HepG2 (cell line): ENCODE results near the gene KANK3. TPM values are rescaled to one million over a fixed set of nuclear protein-coding genes. Genes with fewer than 3 reads are reported as not detected.

ENCODE experiments used
- BRD4 ChIP-seq: sonication (generic); formaldehyde crosslinking; IDR thresholded peaks from 2 replicates; pipeline ENCODE4 v1.4.0; 2020; ENCODE audit warnings: missing genetic modification reagents
- ETS1 ChIP-seq: sonication (generic); formaldehyde crosslinking; IDR thresholded peaks from 2 replicates; pipeline ENCODE4 v1.4.0; 2020; ENCODE audit warnings: missing genetic modification reagents
- ETV5 ChIP-seq: IDR thresholded peaks from 2 replicates; pipeline ENCODE4 v1.6.1; 2018; ENCODE audit warnings: missing biosample characterization, missing genetic modification reagents, inconsistent platforms, borderline replicate concordance
- FOXA1 ChIP-seq, 2 experiments: fragments of 450-650 bp in 1 of 2; sonication (generic) in 1 of 2; formaldehyde crosslinking in 1 of 2; IDR thresholded peaks; 2 replicates each; pipeline versions ENCODE4 v1.4.0 to v1.6.1; 2016 to 2020; ENCODE audit warnings: missing genetic modification reagents in 1 of 2
- HDAC2 ChIP-seq: sonication (generic); formaldehyde crosslinking; IDR thresholded peaks from 2 replicates; pipeline ENCODE4 v1.4.0; 2020; ENCODE audit warnings: missing genetic modification reagents
- HIVEP1 ChIP-seq: sonication (generic); formaldehyde crosslinking; IDR thresholded peaks from 2 replicates; pipeline ENCODE4 v1.4.0; 2020; ENCODE audit warnings: mild to moderate bottlenecking, missing genetic modification reagents
- MAFF ChIP-seq: IDR thresholded peaks from 2 replicates; pipeline ENCODE4 v1.6.1; 2011; ENCODE audit warnings: low read depth, low read length, improper control_type of control experiment
- MAFG ChIP-seq: sonication (generic); formaldehyde crosslinking; IDR thresholded peaks from 2 replicates; pipeline ENCODE4 v1.5.1; 2020; ENCODE audit warnings: mild to moderate bottlenecking, missing genetic modification reagents
- MEF2D ChIP-seq: sonication (generic); formaldehyde crosslinking; IDR thresholded peaks from 2 replicates; pipeline ENCODE4 v1.5.1; 2020; ENCODE audit warnings: mild to moderate bottlenecking, missing genetic modification reagents
- NCOA5 ChIP-seq: sonication (generic); formaldehyde crosslinking; IDR thresholded peaks from 2 replicates; pipeline ENCODE4 v1.4.0; 2020; ENCODE audit warnings: missing genetic modification reagents
- ONECUT2 ChIP-seq: sonication (generic); formaldehyde crosslinking; IDR thresholded peaks from 2 replicates; pipeline ENCODE4 v1.4.0; 2020; ENCODE audit warnings: missing genetic modification reagents
- POLR2A ChIP-seq, 2 experiments: IDR thresholded peaks; 2 replicates each; pipeline ENCODE4 v1.6.1; 2011; ENCODE audit warnings: low read depth in 2 of 2, low read length in 2 of 2, mild to moderate bottlenecking in 1 of 2, moderate library complexity in 1 of 2; ENCODE audit not compliant: insufficient read depth in 1 of 2
- POLR2AphosphoS2 ChIP-seq: IDR thresholded peaks from 2 replicates; pipeline ENCODE4 v1.6.1; 2011; ENCODE audit warnings: low read depth, low read length, improper control_type of control experiment
- PRDM4 ChIP-seq: sonication (generic); formaldehyde crosslinking; IDR thresholded peaks from 2 replicates; pipeline ENCODE4 v1.9.0; 2021; ENCODE audit warnings: missing genetic modification reagents, borderline replicate concordance
- RCOR2 ChIP-seq: IDR thresholded peaks from 2 replicates; pipeline ENCODE4 v1.6.1; 2016; ENCODE audit warnings: missing biosample characterization, missing genetic modification reagents
- REXO4 ChIP-seq: sonication (generic); formaldehyde crosslinking; IDR thresholded peaks from 2 replicates; pipeline ENCODE4 v1.8.0; 2022; ENCODE audit warnings: missing genetic modification reagents, mild to moderate bottlenecking, borderline replicate concordance
- RORA ChIP-seq: sonication (generic); formaldehyde crosslinking; IDR thresholded peaks from 2 replicates; pipeline ENCODE4 v1.5.0; 2020; ENCODE audit warnings: mild to moderate bottlenecking, missing genetic modification reagents, moderate library complexity
- SUZ12 ChIP-seq: fragments of 150-350 bp; IDR thresholded peaks from 2 replicates; pipeline ENCODE4 v1.6.1; 2014; ENCODE audit warnings: low read depth, low read length
- THAP7 ChIP-seq: sonication (generic); formaldehyde crosslinking; IDR thresholded peaks from 2 replicates; pipeline ENCODE4 v1.8.1; 2023; ENCODE audit warnings: mild to moderate bottlenecking, missing genetic modification reagents
- TOPORS ChIP-seq: sonication (generic); formaldehyde crosslinking; IDR thresholded peaks from 2 replicates; pipeline ENCODE4 v1.8.0; 2023; ENCODE audit warnings: mild to moderate bottlenecking, missing genetic modification reagents
- ZNF232 ChIP-seq: sonication (generic); formaldehyde crosslinking; IDR thresholded peaks from 2 replicates; pipeline ENCODE4 v1.4.0; 2020; ENCODE audit warnings: missing genetic modification reagents, borderline replicate concordance
- ZNF253 ChIP-seq: sonication (generic); formaldehyde crosslinking; IDR thresholded peaks from 2 replicates; pipeline ENCODE4 v1.8.0; 2022; ENCODE audit warnings: mild to moderate bottlenecking, missing genetic modification reagents, borderline replicate concordance
- ZNF331 ChIP-seq: sonication (generic); formaldehyde crosslinking; IDR thresholded peaks from 2 replicates; pipeline ENCODE4 v1.4.0; 2020; ENCODE audit warnings: missing genetic modification reagents
- ZNF367 ChIP-seq: sonication (generic); formaldehyde crosslinking; IDR thresholded peaks from 2 replicates; pipeline ENCODE4 v1.4.0; 2020; ENCODE audit warnings: missing genetic modification reagents, borderline replicate concordance
- ZNF850 ChIP-seq: sonication (generic); formaldehyde crosslinking; conservative IDR thresholded peaks from 2 replicates; pipeline ENCODE4 v1.9.0; 2021; ENCODE audit warnings: mild to moderate bottlenecking, missing genetic modification reagents
- ZSCAN21 ChIP-seq: sonication (generic); formaldehyde crosslinking; IDR thresholded peaks from 2 replicates; pipeline ENCODE4 v1.8.0; 2022; ENCODE audit warnings: mild to moderate bottlenecking, missing genetic modification reagents, moderate library complexity, borderline replicate concordance
- polyA plus RNA-seq, 8 experiments: library from polyadenylated mRNA; depleted of rRNA in 3 of 8; stranded (reverse) in 7 of 8; unstranded in 1 of 8; fragments of >200 nt; fragmentation: Illumina TruSeq in 4 of 8; extraction: Trizol in 4 of 8; gene quantifications; 2 replicates each; pipeline versions ENCODE4 v1.2.1 to v1.2.3, GENCODE V29; 2011 to 2016; ENCODE audit warnings: low read depth in 4 of 8, missing spikeins in 1 of 8, mixed read lengths in 1 of 8; ENCODE audit not compliant: insufficient read depth in 1 of 8
- total RNA-seq, 5 experiments: library from RNA; depleted of rRNA; stranded (reverse); fragments of >200 nt; fragmentation: Illumina TruSeq; extraction: Trizol; gene quantifications; 2 replicates each; pipeline ENCODE4 v1.2.3, GENCODE V29; 2016; ENCODE audit warnings: low read depth in 1 of 5

KANK3 gene
- total and polyA plus RNA-seq, 2 of the 13 experiments (the other 11 are each of a cell fraction or from before 2014, with no cell fraction given) = 0.15 to 0.20 TPM

GRCh38 chr19:8307965-8308866, 34.8 kb downstream of the KANK3 start, which contains the start of gene CD320 (continued):
- TF ChIP-seq ETS1 (CRISPR knock-in tag) = 0 out of 2 replicates have a peak, but pooled peaks have one; percentile 76
- peak; percentile 91 for TF ChIP-seq ZNF232
- peak; percentile 67; the same call in 1 of the 2 replicates for TF ChIP-seq BRD4 (CRISPR knock-in tag)
- peak; percentile 85; the same call in 1 of the 2 replicates for TF ChIP-seq NCOA5 (CRISPR knock-in tag)
- no peak; the same call in 1 of the 2 replicates for TF ChIP-seq ZNF331 (CRISPR knock-in tag)
- TF ChIP-seq ONECUT2 = no peak
- peak; percentile 71 for TF ChIP-seq HIVEP1 (CRISPR knock-in tag)
- peak; percentile 79 for TF ChIP-seq TOPORS (CRISPR knock-in tag)
- TF ChIP-seq MEF2D = peak; percentile 73
- peak; percentile 93 for TF ChIP-seq ZSCAN21 (CRISPR knock-in tag)
- TF ChIP-seq REXO4 = peak; percentile 88
- 0 out of 2 replicates have a peak, but pooled peaks have one; percentile 74 for TF ChIP-seq ZNF850 (CRISPR knock-in tag)
- TF ChIP-seq PRDM4 (CRISPR knock-in tag) = no peak
- TF ChIP-seq ZNF253 (CRISPR knock-in tag) = peak; percentile 95; the same call in 1 of the 2 replicates
- no peak for TF ChIP-seq FOXA1 (IDR thresholded peaks at IDR 0.05)
- TF ChIP-seq FOXA1 (CRISPR knock-in tag; IDR thresholded peaks at IDR 0.05) = peak; percentile 7
- TF ChIP-seq ETV5 (CRISPR knock-in tag) = peak; percentile 29; the same call in 1 of the 2 replicates
- no peak; the same call in 1 of the 2 replicates for TF ChIP-seq THAP7 (CRISPR knock-in tag)
- TF ChIP-seq RORA (CRISPR knock-in tag) = no peak
- no peak for TF ChIP-seq RCOR2 (CRISPR knock-in tag)
- peak; percentile 29 for TF ChIP-seq HDAC2 (CRISPR knock-in tag)
- no peak for TF ChIP-seq POLR2AphosphoS2
- TF ChIP-seq MAFF = no peak
- 0 out of 2 replicates have a peak, but pooled peaks have one; percentile 78 for TF ChIP-seq ZNF367 (CRISPR knock-in tag)
- peak; percentile 86 to 90 for TF ChIP-seq POLR2A (IDR thresholded peaks at IDR 0.05; ENCODE audit: insufficient read depth in 1 of 2, low read depth in 2 of 2, low read length in 2 of 2)
- TF ChIP-seq MAFG (CRISPR knock-in tag) = no peak
- no peak for TF ChIP-seq SUZ12
